HEK293 (cell line): Measurements from ENCODE around the gene SERHL2.
"Not testable (repeated sequence)": the region's sequence is repeated elsewhere in the genome, so short reads cannot be mapped to it uniquely, and the experiment has no call there.

Source experiments
- CTCF ChIA-PET: fragments of 350-600 bp; formaldehyde crosslinking; extraction: SDS; loops from one replicate; lab custom pipeline; 2021; ENCODE audit warnings: antibody characterized with exemption; lab: Yijun Ruan, JAX
- POLR2A ChIA-PET: fragments of 300-600 bp; formaldehyde crosslinking; extraction: SDS; loops from one replicate; lab custom pipeline; 2020; ENCODE audit warnings: antibody characterized with exemption, inconsistent platforms; lab: Yijun Ruan, JAX
- H3K27ac ChIP-seq: fragments of 200-500 bp; sonication (Bioruptor generic); 2 replicates; pipeline ENCODE4 v1.5.1; 2014; ENCODE audit warnings: low read depth, low read length, control low read depth, inconsistent platforms; ENCODE audit errors: extremely low read depth
- H3K36me3 ChIP-seq, 2 experiments: fragments of 200-500 bp in 1 of 2; sonication (Bioruptor generic) in 1 of 2; 1 replicate in 1 of 2; 2 replicates in 1 of 2; pipeline ENCODE4 v1.5.1; 2014 to 2017; ENCODE audit warnings: inconsistent platforms in 2 of 2, low read length in 2 of 2; ENCODE audit not compliant: control insufficient read depth in 2 of 2, insufficient read depth in 1 of 2
- H3K4me1 ChIP-seq: fragments of 200-500 bp; sonication (Bioruptor generic); 2 replicates; pipeline ENCODE4 v1.5.1; 2014; ENCODE audit warnings: mild to moderate bottlenecking, low read length, inconsistent platforms; ENCODE audit not compliant: control insufficient read depth, insufficient read depth
- H3K4me3 ChIP-seq: 2 replicates; pipeline ENCODE4 v1.5.1; 2011; ENCODE audit warnings: low read depth, mild to moderate bottlenecking, control low read depth, low read length, moderate library complexity
- H3K9me3 ChIP-seq: fragments of 200-500 bp; sonication (Bioruptor generic); 2 replicates; pipeline ENCODE4 v1.5.1; 2014; ENCODE audit warnings: low read depth, low read length, inconsistent platforms; ENCODE audit not compliant: control insufficient read depth, insufficient read depth
- IKZF3 ChIP-seq: fragments of 450-650 bp; IDR thresholded peaks from 2 replicates; pipeline ENCODE4 v1.5.0; 2018; ENCODE audit warnings: missing biosample characterization, mild to moderate bottlenecking, missing genetic modification characterization, moderate library complexity
- KLF1 ChIP-seq: fragments of 450-650 bp; formaldehyde crosslinking; IDR thresholded peaks from 2 replicates; pipeline ENCODE4 v1.5.1; 2016; ENCODE audit warnings: missing biosample characterization, missing genetic modification characterization
- PATZ1 ChIP-seq: fragments of 450-650 bp; formaldehyde crosslinking; IDR thresholded peaks from 2 replicates; pipeline ENCODE4 v1.5.1; 2016; ENCODE audit warnings: missing biosample characterization, missing genetic modification characterization
- PRDM6 ChIP-seq: fragments of 450-650 bp; formaldehyde crosslinking; IDR thresholded peaks from 2 replicates; pipeline ENCODE4 v1.5.1; 2017; ENCODE audit warnings: missing biosample characterization, missing genetic modification characterization
- ZBTB10 ChIP-seq: fragments of 450-650 bp; formaldehyde crosslinking; IDR thresholded peaks from 2 replicates; pipeline ENCODE4 v1.5.1; 2016; ENCODE audit warnings: missing biosample characterization, missing genetic modification characterization
- ZBTB11 ChIP-seq: fragments of 450-650 bp; formaldehyde crosslinking; conservative IDR thresholded peaks from 2 replicates; pipeline ENCODE4 v1.5.1; 2016; ENCODE audit warnings: low read depth, missing biosample characterization, missing genetic modification characterization
- ZNF26 ChIP-seq: fragments of 450-650 bp; formaldehyde crosslinking; IDR thresholded peaks from 2 replicates; pipeline ENCODE4 v1.5.1; 2016; ENCODE audit warnings: missing biosample characterization, missing genetic modification characterization
- ZNF335 ChIP-seq: fragments of 450-650 bp; formaldehyde crosslinking; conservative IDR thresholded peaks from 2 replicates; pipeline ENCODE4 v1.5.1; 2016; ENCODE audit warnings: missing biosample characterization, missing genetic modification characterization
- ZNF394 ChIP-seq: fragments of 450-650 bp; formaldehyde crosslinking; IDR thresholded peaks from 2 replicates; pipeline ENCODE4 v1.5.1; 2016; ENCODE audit warnings: missing biosample characterization, missing genetic modification characterization, mild to moderate bottlenecking, moderate library complexity, borderline replicate concordance
- ZNF473 ChIP-seq: fragments of 450-650 bp; formaldehyde crosslinking; IDR thresholded peaks from 2 replicates; pipeline ENCODE4 v1.5.1; 2017; ENCODE audit warnings: missing biosample characterization, missing genetic modification characterization
- ZNF518A ChIP-seq: fragments of 450-650 bp; formaldehyde crosslinking; conservative IDR thresholded peaks from 2 replicates; pipeline ENCODE4 v1.5.1; 2016; ENCODE audit warnings: low read depth, missing biosample characterization, missing genetic modification characterization
- ZNF558 ChIP-seq: fragments of 450-650 bp; formaldehyde crosslinking; IDR thresholded peaks from 2 replicates; pipeline ENCODE4 v1.5.1; 2016; ENCODE audit warnings: missing biosample characterization, missing genetic modification characterization
- ZNF626 ChIP-seq: fragments of 450-650 bp; sonication (Bioruptor Pico); formaldehyde crosslinking; IDR thresholded peaks from 2 replicates; pipeline ENCODE4 v1.5.1; 2018; ENCODE audit warnings: missing biosample characterization, missing genetic modification characterization, inconsistent platforms
- ZNF768 ChIP-seq: fragments of 450-650 bp; formaldehyde crosslinking; IDR thresholded peaks from 2 replicates; pipeline ENCODE4 v1.5.1; 2018; ENCODE audit warnings: missing biosample characterization, mild to moderate bottlenecking, missing genetic modification characterization
- ZNF792 ChIP-seq: fragments of 450-650 bp; formaldehyde crosslinking; IDR thresholded peaks from 2 replicates; pipeline ENCODE4 v1.5.1; 2016; ENCODE audit warnings: missing biosample characterization, missing genetic modification characterization
- ZSCAN30 ChIP-seq: fragments of 450-650 bp; IDR thresholded peaks from 2 replicates; pipeline ENCODE4 v1.5.1; 2018; ENCODE audit warnings: missing biosample characterization, mild to moderate bottlenecking, missing genetic modification characterization, moderate library complexity

The SERHL2 gene

GRCh38 chr22:42615092-42615859 is 61.5 kb downstream of the SERHL2 start (continued):
- TF ChIP-seq ZBTB11: peak; percentile 65; the same call in 1 of the 2 replicates
- TF ChIP-seq IKZF3: peak; percentile 67; the same call in 1 of the 2 replicates
- peak; percentile 49; the same call in 1 of the 2 replicates for TF ChIP-seq ZNF558
- peak; percentile 75 for TF ChIP-seq PRDM6
- no peak for TF ChIP-seq ZNF26 (tag by site-specific recombination)
- no peak for TF ChIP-seq ZNF626 (tag by site-specific recombination)
- TF ChIP-seq ZNF768 (tag by site-specific recombination): peak; percentile 81; the same call in 1 of the 2 replicates
- peak; percentile 89 for TF ChIP-seq ZBTB10 (tag by site-specific recombination)
- peak; percentile 47; the same call in 1 of the 2 replicates for TF ChIP-seq ZNF518A (tag by site-specific recombination)
- TF ChIP-seq ZNF792 (tag by site-specific recombination): 0 out of 2 replicates have a peak, but pooled peaks have one; percentile 56
- TF ChIP-seq ZNF394: peak; percentile 75; the same call in 1 of the 2 replicates
- peak; percentile 64 for TF ChIP-seq ZNF335 (tag by site-specific recombination)
- peak; percentile 89 for TF ChIP-seq ZSCAN30 (tag by site-specific recombination)
- TF ChIP-seq PATZ1 (tag by site-specific recombination): peak; percentile 58
- TF ChIP-seq ZNF473 (tag by site-specific recombination): no peak
- no peak for TF ChIP-seq KLF1 (tag by site-specific recombination)
- TF ChIP-seq, all 188 proteins: peak for 87

GRCh38 chr22:42615860-42616175 is 62.1 kb downstream of the SERHL2 start:
- ChIA-PET CTCF (interaction anchor here (0.6 kb wide), 1 partner anchor 62 kb away, joined by 4 read pairs; the partner anchor contains the start of gene SERHL2), POLR2A (interaction anchor here (0.7 to 2.7 kb wide), 9 partner anchors 16 to 478 kb away, joined by 3 to 18 read pairs (median 4); partner anchors contain the start of gene CYB5R3)
- peak overlapping the region; percentile 86 for H3K27ac ChIP-seq
- peaks cover 9 to 42% of the 10 kb centered on the region in 2 experiments for H3K36me3 ChIP-seq
- H3K4me3 ChIP-seq: peak overlapping the region; percentile 15
- H3K9me3 ChIP-seq, H3K4me1 ChIP-seq: not testable (repeated sequence)
